Activated T-cell treated with anti-CD3 and anti-CD28 coated beads, Interleukin-2, amount 50 U/mL, for 24 hours (primary cell): ENCODE results near the gene TCP1.
"Not testable (repeated sequence)": the region's sequence is repeated elsewhere in the genome, so short reads cannot be mapped to it uniquely, and the experiment has no call there.

Source experiments
- DNase-seq: peaks from one replicate; pipeline ENCODE4 v3.0.0-alpha.2; 2020
- H3K27ac Mint-ChIP-seq: 2 replicates; pipeline ENCODE4 v1.8.0; 2020; ENCODE audit warnings: mild to moderate bottlenecking, mixed read lengths
- H3K27me3 Mint-ChIP-seq: 2 replicates; pipeline ENCODE4 v1.8.0; 2020; ENCODE audit warnings: mixed read lengths
- H3K36me3 Mint-ChIP-seq: 2 replicates; pipeline ENCODE4 v1.8.0; 2020; ENCODE audit warnings: low read depth, mixed read lengths
- H3K4me1 Mint-ChIP-seq: 2 replicates; pipeline ENCODE4 v1.8.0; 2020; ENCODE audit warnings: low read depth, mixed read lengths
- H3K4me3 Mint-ChIP-seq: 2 replicates; pipeline ENCODE4 v1.8.0; 2020; ENCODE audit warnings: mild to moderate bottlenecking, moderate library complexity, mixed read lengths
- H3K9me3 Mint-ChIP-seq: 2 replicates; pipeline ENCODE4 v1.8.0; 2020; ENCODE audit warnings: mixed read lengths

TCP1 gene

DNA sequence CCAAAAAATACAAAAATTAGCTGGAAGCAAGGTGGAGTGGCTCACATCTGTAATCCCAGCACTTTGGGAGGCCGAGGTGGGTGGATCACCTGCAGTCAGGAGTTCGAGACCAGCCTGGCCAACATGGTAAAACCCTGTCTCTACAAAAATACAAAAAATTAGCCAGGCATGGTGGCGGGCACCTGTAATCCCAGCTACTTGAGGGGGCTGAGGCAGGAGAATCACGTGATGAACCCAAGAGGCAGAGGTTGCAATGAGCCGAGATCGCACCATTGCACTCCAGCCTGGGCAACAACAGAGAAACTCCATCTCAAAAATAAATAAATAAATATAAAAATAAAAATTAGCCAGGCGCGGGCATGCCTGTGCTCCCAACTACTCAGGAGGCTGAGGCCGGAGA, 35.3 kb upstream of the TCP1 start:
- not testable (repeated sequence) for H3K27ac Mint-ChIP-seq, H3K9me3 Mint-ChIP-seq, H3K4me3 Mint-ChIP-seq, DNase-seq, H3K36me3 Mint-ChIP-seq, H3K27me3 Mint-ChIP-seq
- H3K4me1 Mint-ChIP-seq = peaks cover 14% of the 10 kb centered on the region

DNA sequence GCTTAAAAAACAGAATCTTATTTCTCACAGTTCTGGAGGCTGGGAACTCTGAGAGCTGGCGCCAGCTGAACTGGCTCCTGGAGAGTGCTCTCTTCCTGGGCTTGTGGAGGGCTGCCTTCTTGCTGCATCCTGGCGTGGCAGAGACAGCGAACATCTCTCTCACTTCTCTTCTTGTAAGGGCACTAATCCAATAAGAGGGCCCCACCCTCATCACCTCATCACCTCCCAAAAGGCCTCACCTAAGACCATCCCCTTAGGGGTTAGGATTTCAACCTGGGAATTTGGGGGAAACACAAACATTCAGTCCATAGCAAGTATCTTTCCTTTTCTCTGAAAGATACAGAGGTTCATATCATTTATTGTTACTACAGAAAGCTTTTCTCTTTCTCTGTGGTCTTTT, 34.6 kb upstream of the TCP1 start:
- H3K4me3 Mint-ChIP-seq = no peak overlapping the region
- H3K9me3 Mint-ChIP-seq = no peaks in the 10 kb centered on the region
- no peaks in the 10 kb centered on the region for H3K27me3 Mint-ChIP-seq
- peaks cover 10% of the 10 kb centered on the region for H3K36me3 Mint-ChIP-seq
- DNase-seq = no peak
- no peak overlapping the region for H3K27ac Mint-ChIP-seq
- peaks cover 17% of the 10 kb centered on the region for H3K4me1 Mint-ChIP-seq

DNA sequence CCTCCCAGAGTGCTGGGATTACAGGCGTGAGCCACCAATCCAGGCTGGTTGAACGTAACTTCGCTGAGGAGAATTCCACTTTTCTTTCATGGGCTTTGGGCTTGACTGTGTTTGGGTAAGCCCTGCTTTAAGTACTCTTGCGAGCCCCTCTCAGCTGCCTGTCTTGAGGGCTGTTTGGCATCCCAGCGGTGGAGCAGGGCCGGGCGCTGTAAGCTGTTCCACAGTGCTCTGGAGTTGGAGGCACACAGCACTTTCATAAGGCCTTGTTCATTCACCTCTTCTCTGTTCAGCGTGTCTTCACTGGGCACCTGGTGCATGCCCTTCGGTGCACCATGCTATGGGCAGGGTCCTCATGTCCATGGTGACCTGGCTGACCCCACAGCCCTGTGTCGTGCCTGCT, 32.3 kb upstream of the TCP1 start:
- no peak overlapping the region for H3K27ac Mint-ChIP-seq
- H3K27me3 Mint-ChIP-seq = no peaks in the 10 kb centered on the region
- DNase-seq = no peak
- no peaks in the 10 kb centered on the region for H3K9me3 Mint-ChIP-seq
- H3K4me1 Mint-ChIP-seq = peaks cover 15% of the 10 kb centered on the region
- no peak overlapping the region for H3K4me3 Mint-ChIP-seq
- peaks cover 11% of the 10 kb centered on the region for H3K36me3 Mint-ChIP-seq

DNA sequence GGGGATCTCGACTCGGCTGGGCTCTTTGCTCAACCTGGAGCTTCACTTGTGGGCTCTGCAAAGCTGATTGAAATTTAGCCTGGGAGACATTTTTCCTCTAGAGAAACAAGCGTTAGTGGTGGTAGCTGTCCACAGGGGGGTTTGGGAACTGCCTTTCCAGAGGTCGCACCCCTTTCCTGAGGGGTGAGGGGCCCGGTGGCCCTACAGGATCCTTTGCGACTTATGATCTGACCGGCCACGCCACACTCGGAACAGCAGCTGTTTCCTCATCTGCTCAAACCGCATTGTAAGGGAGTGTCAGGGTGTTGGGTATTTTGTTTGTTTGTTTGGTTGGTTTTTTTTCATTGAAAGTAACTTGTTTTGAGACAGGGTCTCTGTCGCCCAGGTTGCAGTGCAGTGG, 31.7 kb upstream of the TCP1 start:
- H3K27ac Mint-ChIP-seq = no peak overlapping the region
- no peak overlapping the region for H3K4me3 Mint-ChIP-seq
- peaks cover 15% of the 10 kb centered on the region for H3K4me1 Mint-ChIP-seq
- H3K27me3 Mint-ChIP-seq = no peaks in the 10 kb centered on the region
- peaks cover 11% of the 10 kb centered on the region for H3K36me3 Mint-ChIP-seq
- DNase-seq = no peak
- H3K9me3 Mint-ChIP-seq = no peaks in the 10 kb centered on the region

DNA sequence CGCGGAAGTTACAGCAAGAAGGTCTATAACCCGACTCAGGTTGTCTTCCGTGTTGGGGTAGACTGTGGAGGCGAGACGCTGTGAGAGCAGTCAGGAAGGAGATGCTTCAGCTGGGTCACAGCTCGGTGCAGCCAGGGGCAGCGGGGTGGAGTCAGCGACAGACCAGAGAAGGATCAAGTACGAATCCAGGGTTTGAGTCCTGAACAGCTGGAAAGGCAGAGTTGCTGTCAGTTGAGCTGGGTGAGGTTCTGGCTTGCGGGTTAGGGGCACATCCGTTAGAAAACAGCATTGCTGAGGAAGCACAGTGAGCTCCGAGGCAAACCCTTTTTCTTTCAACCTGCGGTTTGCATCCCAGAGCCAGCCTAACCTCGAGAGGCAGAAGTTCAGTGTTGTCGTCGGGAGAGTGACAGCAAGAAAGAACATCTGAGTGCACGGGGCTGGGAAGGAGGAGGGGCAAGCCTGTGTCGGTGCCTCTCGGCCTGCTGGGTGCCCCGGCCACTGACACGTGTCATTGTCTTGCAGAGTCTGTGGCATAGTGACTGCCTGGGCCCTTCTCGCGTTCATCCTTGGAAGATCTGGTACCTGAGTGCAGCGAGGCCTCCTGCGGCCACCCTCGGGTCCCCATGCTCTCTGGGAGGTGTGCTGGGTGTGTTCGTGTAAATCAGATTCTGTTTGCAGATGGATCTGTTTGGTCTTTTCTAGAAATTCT, 30.7 kb upstream of the TCP1 start:
- H3K4me1 Mint-ChIP-seq = peaks cover 15% of the 10 kb centered on the region
- H3K4me3 Mint-ChIP-seq = peak overlapping the region; percentile 15
- peaks cover 11% of the 10 kb centered on the region for H3K36me3 Mint-ChIP-seq
- peak overlapping the region; percentile 76 for H3K27ac Mint-ChIP-seq
- no peaks in the 10 kb centered on the region for H3K9me3 Mint-ChIP-seq
- H3K27me3 Mint-ChIP-seq = no peaks in the 10 kb centered on the region
- DNase-seq = peak; percentile 47

DNA sequence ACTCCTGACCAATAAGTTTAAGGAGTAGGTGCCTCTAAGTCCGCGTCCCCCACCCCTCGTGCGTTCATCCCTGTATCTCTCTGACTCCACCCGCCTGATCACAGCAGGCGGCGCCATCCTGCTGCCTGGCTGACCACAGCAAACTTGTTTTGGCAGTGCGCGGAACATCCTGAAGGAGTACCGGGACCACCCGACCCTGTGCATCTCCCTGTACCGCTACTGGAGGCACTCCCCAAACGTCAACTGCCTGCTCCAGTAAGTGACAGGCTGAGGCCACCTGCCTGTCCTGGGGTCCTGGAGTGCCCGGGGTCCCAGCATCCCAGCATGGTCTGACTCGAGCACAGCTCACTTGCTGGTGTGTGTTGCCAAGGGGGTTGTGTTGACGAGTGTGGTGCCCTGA, 29.7 kb upstream of the TCP1 start:
- peaks cover 11% of the 10 kb centered on the region for H3K36me3 Mint-ChIP-seq
- DNase-seq = no peak
- no peaks in the 10 kb centered on the region for H3K27me3 Mint-ChIP-seq
- peaks cover 15% of the 10 kb centered on the region for H3K4me1 Mint-ChIP-seq
- H3K9me3 Mint-ChIP-seq = no peaks in the 10 kb centered on the region
- H3K27ac Mint-ChIP-seq = no peak overlapping the region
- H3K4me3 Mint-ChIP-seq = no peak overlapping the region

DNA sequence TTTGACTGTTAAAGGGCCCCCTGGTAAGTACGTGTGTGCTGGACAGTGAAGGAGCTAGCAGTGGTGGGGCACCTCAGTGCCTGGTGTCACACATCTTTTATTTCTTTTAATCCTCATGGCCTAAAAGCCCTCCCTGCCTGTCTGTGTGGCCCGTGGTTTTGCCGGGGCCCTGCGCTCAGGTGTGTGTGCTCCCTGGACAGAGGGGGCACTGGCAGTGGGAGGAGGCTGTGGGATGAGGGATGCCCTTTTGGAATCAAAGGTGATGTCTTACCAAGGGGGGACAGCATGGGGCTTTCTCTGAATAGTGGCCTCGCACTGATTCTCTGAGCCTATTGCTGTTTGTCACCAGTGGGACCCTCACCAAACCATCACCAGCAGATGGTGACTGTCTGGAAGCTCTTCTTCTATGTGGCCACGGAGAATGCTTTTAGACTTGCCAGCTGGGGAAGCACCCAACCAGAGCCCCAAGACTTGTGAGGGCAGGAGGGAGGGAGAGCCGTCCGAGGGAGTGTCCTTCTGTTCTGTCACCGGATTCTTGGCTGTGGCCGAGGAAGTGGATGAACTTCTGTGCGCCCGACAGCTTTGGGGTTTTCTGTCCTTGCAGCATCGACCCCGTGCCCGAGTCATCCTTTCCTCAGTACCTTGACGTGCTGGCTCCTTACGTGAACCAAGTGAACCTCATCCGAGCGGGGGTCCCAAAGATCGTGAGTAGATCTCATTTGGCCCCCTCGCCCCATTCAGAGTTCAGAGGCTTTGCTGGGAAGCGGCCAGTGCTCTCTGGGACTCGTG, 28.7 kb upstream of the TCP1 start:
- Mint-ChIP-seq H3K27ac (no peak overlapping the region), H3K4me1 (peaks cover 15% of the 10 kb centered on the region), H3K4me3 (no peak overlapping the region), H3K9me3 (no peaks in the 10 kb centered on the region), H3K27me3 (no peaks in the 10 kb centered on the region), H3K36me3 (peaks cover 11% of the 10 kb centered on the region)
- no peak for DNase-seq

DNA sequence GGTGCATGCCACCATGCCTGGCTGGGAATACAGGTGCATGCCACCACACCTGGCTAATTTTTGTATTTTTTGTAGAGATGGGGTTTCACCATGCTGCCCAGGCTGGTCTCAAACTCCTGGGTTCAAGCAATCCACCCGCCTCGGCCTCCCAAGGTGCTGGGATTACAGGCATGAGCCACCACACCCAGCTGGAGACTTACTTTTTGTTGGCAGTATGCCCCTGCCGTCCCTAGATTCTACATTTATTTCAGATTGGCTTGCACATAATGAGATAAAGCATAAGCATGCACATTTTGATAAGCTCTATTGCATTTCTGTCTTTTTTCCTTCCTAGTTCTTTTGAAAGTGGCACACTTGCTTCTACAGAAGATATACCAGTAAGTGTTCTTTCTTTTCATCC, 27.4 kb upstream of the TCP1 start:
- not testable (repeated sequence) for H3K9me3 Mint-ChIP-seq, H3K4me3 Mint-ChIP-seq, DNase-seq, H3K27me3 Mint-ChIP-seq, H3K27ac Mint-ChIP-seq
- Mint-ChIP-seq H3K36me3 (peaks cover 11% of the 10 kb centered on the region), H3K4me1 (peaks cover 15% of the 10 kb centered on the region)

DNA sequence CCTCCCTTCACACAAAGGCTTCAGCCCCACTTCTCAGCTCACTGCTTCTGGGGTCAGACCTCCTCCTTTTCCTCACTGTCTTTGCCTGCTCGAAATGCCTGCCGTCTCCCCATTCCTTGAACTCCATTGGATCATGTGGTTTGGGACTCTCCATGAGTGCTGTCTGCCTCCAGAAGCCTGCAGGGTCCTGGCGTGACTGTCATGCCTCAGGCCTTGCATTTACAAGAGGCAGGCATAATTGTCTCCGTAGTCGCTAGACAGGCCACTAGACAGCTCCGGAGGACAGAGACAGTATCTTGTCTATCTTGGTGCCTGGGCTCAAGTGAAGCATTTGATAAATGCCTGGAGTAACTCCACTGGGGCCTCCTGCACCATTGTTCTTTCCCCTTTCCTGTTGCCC, 26.0 kb upstream of the TCP1 start:
- H3K27me3 Mint-ChIP-seq = no peaks in the 10 kb centered on the region
- no peak for DNase-seq
- no peaks in the 10 kb centered on the region for H3K9me3 Mint-ChIP-seq
- H3K36me3 Mint-ChIP-seq = peaks cover 11% of the 10 kb centered on the region
- peaks cover 12% of the 10 kb centered on the region for H3K4me1 Mint-ChIP-seq
- no peak overlapping the region for H3K27ac Mint-ChIP-seq
- no peak overlapping the region for H3K4me3 Mint-ChIP-seq

DNA sequence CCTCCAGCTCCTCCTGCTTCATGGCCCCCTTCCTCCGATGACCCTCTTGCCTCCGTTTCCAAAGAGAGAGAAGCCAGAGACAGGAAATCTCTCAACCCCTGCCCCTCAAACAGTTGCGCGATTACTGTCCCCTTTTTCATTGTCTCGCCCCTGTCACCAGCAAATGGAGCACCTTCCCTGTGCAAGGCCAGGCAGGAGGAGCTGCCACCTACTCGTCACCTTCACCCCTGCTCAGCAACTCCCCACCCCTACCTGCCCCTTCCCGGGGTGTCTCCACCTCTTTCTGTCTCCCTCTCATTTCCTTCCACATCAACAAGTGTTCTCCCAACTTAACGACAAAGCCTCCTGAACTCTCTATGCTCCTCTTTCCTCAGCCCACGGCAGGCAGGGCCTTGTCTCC, 24.4 kb upstream of the TCP1 start:
- no peaks in the 10 kb centered on the region for H3K4me1 Mint-ChIP-seq
- H3K4me3 Mint-ChIP-seq = no peak overlapping the region
- no peak for DNase-seq
- no peak overlapping the region for H3K27ac Mint-ChIP-seq
- peaks cover 4% of the 10 kb centered on the region for H3K36me3 Mint-ChIP-seq
- H3K27me3 Mint-ChIP-seq = no peaks in the 10 kb centered on the region
- H3K9me3 Mint-ChIP-seq = no peaks in the 10 kb centered on the region

DNA sequence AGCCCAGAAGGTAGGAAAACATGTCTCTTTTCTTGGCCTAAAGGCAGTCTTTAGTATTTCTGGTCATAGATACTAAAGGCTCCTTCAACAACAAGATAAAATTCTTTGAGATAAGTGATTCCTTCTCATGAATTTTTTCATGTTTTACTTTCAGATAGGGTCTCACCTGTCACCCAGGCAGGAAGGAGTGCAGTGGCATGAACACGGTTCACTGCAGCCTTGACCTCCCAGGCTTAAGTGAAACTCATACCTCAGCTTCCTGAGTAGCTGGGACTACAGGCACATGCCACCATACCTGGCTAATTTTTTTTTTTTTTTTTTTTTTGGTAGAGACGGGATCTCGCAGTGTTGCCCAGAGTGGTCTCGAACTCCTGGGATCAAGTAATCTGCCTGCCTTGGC, 19.7 kb upstream of the TCP1 start:
- Mint-ChIP-seq H3K4me3 (no peak overlapping the region), H3K27me3 (no peaks in the 10 kb centered on the region), H3K4me1 (no peaks in the 10 kb centered on the region), H3K9me3 (no peaks in the 10 kb centered on the region), H3K36me3 (peaks cover 28% of the 10 kb centered on the region), H3K27ac (no peak overlapping the region)
- DNase-seq = no peak

DNA sequence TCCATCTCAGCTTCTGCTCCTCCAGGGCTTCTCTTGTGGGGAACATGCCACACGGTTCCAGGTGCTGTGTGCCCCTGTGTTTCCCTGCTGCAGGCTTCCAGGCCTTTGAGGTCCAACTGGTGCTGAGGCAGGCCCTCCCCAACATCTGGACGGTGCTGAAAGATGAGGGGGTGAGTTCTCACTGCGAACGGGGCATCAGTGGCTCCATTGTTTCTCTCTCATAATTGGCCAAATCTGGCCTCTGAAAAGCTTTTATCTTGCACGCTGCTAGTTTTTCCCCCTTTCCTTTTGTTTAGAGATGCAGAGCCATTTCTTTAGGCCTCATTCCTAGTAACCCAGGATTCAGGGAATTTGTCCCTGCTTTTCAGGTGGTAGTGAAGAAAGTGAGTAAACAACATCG, 19.2 kb upstream of the TCP1 start:
- Mint-ChIP-seq H3K4me3 (no peak overlapping the region), H3K27ac (no peak overlapping the region), H3K4me1 (no peaks in the 10 kb centered on the region), H3K36me3 (peaks cover 28% of the 10 kb centered on the region), H3K9me3 (no peaks in the 10 kb centered on the region), H3K27me3 (no peaks in the 10 kb centered on the region)
- DNase-seq = no peak

DNA sequence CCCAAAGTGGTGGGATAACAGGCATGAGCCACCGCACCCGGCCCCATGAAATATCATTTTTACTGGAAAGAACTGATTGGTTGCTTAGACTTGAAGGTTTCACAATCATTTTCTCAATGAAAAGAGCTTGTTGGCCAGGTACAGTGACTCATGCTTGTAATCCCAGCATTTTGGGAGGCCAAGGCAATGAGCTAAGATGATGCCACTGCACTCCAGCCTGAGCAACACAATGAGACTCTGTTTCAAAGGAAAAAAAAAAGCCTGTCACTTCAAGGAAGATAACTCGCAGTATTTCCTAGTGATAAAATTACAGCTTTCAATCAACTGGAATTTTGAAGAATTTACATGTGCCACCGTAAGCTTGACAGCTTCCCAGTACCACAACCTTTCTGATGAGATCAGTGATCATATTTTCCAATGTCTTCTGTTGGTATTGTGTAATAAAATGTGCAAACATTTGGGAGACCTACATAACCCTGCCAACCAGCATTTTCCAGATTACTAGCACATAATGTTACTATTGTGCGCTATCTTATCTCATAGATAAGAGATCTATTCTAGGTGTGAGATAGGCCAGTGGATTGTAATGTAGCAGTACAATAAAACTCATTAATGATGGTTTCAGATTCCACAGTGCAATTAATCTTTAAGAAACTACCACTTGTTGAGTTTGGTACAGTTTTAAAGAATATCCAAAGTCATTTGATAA, 17.9 kb upstream of the TCP1 start:
- Mint-ChIP-seq H3K4me1 (no peaks in the 10 kb centered on the region), H3K9me3 (no peaks in the 10 kb centered on the region), H3K27ac (no peak overlapping the region), H3K36me3 (peaks cover 28% of the 10 kb centered on the region), H3K4me3 (no peak overlapping the region), H3K27me3 (no peaks in the 10 kb centered on the region)
- no peak for DNase-seq

DNA sequence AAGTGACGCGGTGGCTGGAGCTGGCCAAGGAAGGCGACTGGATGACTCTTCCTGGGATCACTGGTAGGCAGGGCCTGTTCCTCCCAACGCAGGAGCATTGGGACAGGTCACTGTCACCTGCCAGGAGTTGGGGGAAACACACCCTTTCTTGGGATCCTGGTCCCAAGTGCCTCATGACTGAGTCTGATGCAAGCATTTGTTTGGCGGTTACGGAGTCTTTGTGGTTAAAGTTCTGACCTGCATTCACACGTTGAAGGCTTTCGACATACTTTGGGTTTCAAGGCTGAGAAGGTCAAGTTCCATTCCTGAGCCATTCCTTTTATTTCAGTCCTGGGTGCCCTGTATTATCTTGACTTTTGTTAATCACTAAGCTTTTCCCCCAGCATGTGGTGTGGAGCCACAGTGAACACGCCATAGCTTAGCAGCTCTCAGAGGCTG, 16.6 kb upstream of the TCP1 start:
- no peak for DNase-seq
- Mint-ChIP-seq H3K27ac (no peak overlapping the region), H3K36me3 (peaks cover 28% of the 10 kb centered on the region), H3K4me1 (no peaks in the 10 kb centered on the region), H3K4me3 (no peak overlapping the region), H3K9me3 (no peaks in the 10 kb centered on the region), H3K27me3 (no peaks in the 10 kb centered on the region)

DNA sequence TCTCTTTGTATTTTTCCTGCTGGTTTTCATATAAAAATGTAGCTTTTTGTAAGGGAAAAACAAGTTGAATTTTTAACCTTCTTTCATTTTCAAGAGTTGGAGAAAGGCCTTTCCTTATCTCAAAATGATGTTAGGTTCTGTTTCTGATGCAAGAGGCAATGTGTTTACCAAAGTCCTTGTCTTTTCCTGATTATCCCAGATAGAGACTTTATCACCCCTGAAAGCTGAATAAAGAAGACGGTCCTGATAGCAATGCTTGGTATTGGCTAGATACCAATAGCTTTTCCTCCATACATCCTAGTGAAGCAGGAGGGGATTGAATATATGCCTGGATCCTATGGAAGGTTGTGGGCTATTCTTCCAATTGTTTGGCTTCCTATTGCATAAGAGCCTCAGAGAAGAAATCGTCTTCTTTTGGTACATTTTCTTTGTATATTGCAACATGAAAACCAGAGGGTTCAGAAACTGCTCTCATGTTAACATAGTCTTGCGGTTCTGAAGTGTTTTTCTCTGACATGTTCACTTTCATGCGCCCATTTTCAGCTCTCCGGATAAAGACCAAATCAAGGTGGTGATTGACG, 16.1 kb upstream of the TCP1 start:
- Mint-ChIP-seq H3K27ac (no peak overlapping the region), H3K36me3 (peaks cover 32% of the 10 kb centered on the region), H3K27me3 (no peaks in the 10 kb centered on the region), H3K4me3 (no peak overlapping the region), H3K9me3 (no peaks in the 10 kb centered on the region), H3K4me1 (no peaks in the 10 kb centered on the region)
- DNase-seq = no peak
